ENCODE results near the gene POLA2.
"Not testable (repeated sequence)": the region's sequence is repeated elsewhere in the genome, so short reads cannot be mapped to it uniquely, and the experiment has no call there.

POLA2 gene

GRCh38 chr11:65242389-65242788, 19.4 kb upstream of the POLA2 start:
- DNase-seq, result no peak

DNA sequence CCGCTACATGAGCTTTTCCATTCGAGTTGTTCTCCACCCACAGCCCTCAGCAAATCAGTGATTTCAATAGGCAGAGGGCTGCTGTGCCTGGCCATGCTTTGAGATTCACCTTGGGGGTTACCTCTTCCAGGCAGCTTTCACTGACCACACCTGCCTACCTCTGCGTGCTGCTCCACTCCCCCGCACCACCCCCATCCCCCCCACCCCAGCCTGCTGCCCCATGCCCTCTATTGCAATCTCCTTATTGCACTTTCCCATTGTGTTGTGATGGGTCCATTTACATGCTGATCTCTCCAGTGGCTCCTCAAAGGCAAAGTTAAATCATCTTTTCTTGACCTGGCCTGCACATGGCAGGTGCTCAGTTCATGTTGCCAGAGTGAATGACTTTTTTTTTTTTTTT, 18.0 kb upstream of the POLA2 start:
- DNase-seq, result no peak

DNA sequence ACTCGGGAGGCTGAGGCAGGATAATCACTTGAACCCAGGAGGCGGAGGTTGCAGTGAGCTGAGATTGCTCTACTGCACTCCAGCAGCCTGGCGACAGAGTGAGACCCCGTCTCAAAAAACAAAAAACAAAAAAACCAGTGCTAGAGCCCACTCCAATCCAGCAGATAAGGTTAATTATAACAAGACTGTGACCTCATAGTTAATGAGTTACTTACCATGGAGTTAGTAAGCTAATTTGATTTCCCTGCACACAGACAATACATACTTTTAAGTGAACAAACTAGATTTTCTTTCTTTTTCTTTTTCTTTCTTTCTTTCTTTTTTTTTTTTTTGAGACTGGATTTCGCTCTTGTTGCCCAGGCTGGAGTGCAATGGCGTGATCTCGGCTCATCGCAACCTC, 16.7 kb upstream of the POLA2 start:
- not testable (repeated sequence) for DNase-seq

DNA sequence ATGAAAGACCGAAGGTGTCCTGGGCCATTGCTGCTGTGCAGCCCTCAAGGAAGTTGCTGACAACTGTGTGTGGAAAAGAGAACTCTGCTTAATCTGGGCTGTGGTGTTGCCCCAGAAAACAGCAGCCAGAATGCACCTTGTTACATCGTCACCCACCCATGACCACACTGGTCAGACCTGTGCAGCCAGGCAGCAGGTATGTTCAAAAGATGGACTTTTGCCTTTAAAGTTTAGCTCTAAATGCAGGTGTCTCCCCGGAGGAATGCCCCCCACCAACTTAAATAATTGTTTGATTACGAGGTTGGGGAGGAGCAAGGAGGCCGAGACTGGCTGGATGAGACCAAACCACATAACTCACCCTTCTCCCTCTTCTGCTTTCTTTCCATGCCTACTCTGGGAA, 15.3 kb upstream of the POLA2 start:
- DNase-seq, result no peak

DNA sequence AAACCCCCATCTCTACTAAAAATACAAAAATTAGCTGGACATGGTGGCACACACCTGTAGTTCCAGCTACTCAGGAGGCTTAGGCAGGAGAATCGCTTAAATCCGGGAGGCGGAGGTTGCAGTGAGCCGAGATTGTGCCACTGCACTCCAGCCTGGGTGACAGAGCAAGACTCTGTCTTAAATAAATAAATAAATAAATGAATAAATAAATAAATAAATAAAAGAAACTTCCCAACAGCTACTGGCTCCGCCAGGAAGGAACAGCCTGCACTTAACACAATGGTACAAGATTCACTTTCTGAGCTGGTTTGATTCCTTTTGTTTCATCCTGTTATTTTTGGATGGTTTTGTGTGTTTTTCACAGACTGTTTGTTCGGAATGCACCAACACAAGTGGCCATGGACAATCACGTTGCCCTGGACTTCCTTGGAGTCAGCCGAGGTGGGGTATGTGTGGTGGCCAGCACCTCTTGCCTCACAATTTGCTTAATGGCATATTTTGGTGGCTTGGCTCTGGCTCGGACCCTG, 13.5 kb upstream of the POLA2 start:
- not testable (repeated sequence) for DNase-seq

- no peak for DNase-seq
These were observed 10.3 kb upstream of the POLA2 start for GRCh38 chr11:65251476-65251875.

GRCh38 chr11:65254724-65255123, 7.0 kb upstream of the POLA2 start:
- DNase-seq, result no peak

- no peak for DNase-seq
These were observed 2.8 kb upstream of the POLA2 start for GRCh38 chr11:65258988-65259387.

- no peak for DNase-seq
These were observed 1.5 kb upstream of the POLA2 start for GRCh38 chr11:65260302-65260701.

GRCh38 chr11:65260756-65261590, 789 bp upstream of the POLA2 start:
- DNase-seq, result no peak

DNA sequence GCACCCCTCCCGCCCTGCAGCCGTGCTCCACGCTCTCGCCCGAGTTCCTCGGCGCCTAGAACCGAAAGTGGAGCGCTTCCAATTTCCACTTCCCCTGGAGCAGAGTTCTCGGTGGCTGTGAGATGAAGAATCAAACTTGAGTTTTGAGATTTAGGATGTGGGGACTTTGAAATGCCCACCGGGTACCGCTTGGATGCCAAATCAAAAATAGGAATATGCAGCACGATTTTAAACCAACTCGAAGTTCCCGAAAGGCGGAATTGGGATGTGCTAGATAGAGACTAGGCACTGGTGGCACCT, 569 bp downstream of the POLA2 start:
- DNase-seq, result no peak

- DNase-seq, result peak; percentile 28
These were observed 1.0 kb downstream of the POLA2 start for GRCh38 chr11:65262776-65263175.

- not testable (repeated sequence) for DNase-seq
These were observed 3.0 kb downstream of the POLA2 start for GRCh38 chr11:65264747-65265146.

- no peak for DNase-seq
These were observed 4.4 kb downstream of the POLA2 start for GRCh38 chr11:65266210-65266609.

DNA sequence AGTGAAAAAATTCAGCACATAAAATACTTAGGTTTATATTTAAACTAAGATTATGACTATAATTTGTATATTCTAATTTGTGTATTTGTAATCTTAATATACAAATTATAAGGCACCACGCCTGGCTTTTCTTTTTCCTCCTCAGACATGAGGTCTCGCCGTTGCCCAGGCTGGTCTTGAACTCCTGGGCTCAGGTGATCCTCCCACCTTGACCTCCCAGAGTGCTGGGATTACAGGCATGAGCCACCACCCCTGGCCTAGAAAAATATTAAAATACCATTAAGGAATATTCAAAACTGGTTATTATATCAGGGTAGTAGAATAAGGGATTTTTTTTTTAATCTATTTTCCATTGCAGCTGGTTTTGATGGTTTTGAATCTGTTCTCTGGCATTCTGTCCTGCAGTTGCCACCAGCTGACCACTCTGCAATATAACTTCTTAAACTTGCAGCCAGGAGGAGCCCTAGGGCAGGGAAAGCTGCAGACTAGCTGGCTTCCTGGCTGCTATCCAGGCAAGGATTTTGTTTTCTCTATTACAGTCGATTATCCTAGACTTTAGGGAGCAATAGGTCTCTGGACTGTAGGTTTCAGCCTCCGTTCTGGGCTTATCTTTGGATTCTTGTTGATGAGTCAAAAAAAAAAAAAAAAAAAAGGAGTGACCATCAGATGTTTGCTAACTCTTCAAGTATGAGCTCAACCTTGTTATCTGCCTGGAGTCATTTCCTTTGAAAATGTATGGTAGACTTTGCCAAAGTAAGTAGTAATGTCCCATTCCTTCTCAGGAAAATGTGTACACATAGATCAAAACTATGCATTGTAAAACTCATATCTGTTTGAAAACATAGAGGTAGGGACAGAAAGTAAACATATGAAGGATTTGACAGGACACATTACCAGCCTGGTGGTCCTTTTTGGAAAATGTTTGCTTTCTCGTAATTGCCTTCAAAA, 13.2 kb downstream of the POLA2 start:
- peak; percentile 60 for DNase-seq

DNA sequence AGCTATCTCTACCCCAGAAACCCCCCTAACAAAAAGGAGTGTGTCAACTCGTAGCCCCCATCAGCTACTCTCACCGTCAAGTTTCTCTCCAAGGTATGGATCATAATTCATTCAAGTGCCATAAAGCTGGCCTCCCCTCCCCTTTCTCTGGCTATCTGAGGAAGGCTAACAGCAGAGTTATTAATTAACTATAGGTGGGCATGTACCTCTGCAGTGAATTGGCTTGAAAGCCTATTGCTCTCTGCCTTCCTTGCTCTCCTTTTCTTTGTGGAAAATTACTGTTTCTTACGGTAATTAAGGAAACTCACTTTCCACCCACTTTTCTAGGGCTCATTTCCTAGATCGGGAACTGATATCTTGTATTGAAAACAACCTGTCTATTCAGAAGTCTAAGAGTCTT, 14.1 kb downstream of the POLA2 start:
- no peak for DNase-seq

DNA sequence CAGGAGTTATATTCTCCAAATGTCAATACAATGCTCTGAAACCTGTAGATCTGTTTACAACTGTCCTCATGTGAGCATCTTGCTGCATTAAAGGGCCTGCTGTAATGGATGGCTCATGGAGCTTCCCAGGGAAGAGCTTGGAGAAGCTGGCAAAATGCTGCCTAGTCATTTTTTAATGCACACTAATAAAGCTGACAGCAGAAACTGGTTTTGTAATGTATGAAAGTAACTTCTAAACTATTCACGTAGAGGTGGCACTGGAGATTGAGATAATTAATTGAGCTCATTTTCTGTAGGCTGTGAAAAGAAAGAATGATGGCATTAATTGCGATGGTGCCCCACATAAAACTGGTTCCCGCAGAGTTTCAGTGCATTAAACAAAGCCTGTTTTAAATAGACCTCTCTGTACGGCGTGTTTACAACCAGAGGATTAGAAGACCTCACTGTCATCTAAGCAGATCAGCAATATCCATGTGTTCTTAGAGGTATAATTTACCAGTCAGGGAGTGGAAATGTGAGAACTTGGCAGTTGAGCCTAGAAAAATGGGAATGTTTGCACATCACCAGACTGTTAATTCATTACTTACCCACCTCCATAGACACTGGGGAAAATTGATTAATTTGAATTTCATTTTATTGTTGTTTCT, 16.0 kb downstream of the POLA2 start:
- no peak for DNase-seq

DNA sequence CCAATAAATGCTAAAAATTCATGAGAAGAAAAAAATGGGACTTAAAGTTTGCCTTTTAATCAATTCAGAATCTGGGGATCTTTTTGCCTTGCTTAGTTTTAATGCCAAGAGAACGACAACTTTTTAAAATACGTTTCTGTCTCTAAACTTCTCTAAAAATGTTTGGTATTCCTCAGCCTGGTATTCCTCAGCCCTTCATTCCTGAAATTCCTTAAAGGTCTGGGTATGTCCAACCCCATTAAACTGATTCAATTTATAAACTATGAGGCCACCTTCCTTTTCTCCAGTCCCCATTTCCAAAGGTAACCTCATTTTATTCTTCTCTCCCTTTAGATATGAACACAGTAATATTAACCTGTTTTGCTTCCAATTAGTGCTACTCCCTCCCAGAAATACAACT, 16.6 kb downstream of the POLA2 start:
- no peak for DNase-seq

- no peak for DNase-seq
These were observed 17.5 kb downstream of the POLA2 start for GRCh38 chr11:65279279-65279678.

DNA sequence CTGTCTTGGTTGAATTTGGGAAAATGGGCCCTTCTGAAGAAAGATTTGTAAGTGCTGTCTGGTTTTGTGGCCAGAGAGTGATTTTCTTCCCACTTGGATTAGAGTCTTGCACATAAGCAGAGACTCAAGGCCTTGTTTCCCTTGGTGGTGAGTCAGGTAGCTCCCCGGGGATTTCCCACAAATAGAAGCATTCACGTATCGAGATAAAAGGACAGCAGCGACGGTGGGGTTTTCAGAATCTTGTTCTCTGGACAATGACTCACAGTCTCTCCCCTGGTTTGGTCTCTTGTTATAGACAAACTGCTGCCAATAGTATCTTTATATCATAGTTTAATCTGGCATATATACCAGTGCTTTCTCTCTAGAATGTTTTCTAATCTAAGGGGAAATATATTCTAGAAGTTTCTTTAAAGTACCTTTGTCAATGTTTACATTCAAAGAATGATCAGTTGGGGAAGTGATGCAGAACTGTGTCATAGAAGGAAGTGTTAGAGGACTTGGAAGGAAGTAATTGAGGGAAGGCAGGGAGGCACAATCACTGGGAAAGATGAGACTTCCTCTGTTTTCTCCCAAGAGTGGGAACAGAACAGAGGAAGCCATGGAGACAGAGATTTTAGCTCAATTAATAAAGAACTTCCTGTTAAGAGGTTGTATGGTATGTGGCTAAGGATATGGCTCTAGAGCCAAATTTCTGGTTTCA, 18.1 kb downstream of the POLA2 start:
- no peak for DNase-seq

- DNase-seq, result no peak
These were observed 18.9 kb downstream of the POLA2 start for GRCh38 chr11:65280646-65281045.

DNA sequence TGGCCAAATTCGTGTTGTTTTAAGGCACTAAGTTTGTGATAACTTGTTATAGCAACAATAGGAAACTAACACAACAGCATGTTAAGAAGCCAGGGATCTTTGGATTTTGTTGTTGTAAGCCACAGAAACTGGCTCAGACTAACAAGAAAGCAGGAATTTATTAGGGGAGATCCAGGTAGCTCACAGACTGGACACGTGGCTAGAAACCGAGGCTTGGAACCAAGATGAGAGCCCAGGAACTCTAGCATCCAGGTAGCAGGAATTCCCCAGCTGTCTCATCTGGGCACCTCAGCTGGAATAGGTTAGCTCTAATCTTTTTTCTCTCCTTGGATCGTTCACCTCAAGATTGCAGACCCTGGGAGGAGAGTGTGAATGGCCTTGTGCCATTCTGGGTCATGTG, 24.9 kb downstream of the POLA2 start:
- no peak for DNase-seq

GRCh38 chr11:65287601-65288000, 25.8 kb downstream of the POLA2 start:
- no peak for DNase-seq
